Fibroblast of skin of back (primary cell): Measurements from ENCODE around the gene KIF16B.
A peak's percentile ranks its signal among the peaks of the same experiment; 100 is the strongest.
"Not testable (repeated sequence)": the region's sequence is repeated elsewhere in the genome, so short reads cannot be mapped to it uniquely, and the experiment has no call there.

Source experiments
- DNase-seq: peaks from one replicate; pipeline ENCODE4 v3.0.0-alpha.2; 2013

KIF16B gene

DNA sequence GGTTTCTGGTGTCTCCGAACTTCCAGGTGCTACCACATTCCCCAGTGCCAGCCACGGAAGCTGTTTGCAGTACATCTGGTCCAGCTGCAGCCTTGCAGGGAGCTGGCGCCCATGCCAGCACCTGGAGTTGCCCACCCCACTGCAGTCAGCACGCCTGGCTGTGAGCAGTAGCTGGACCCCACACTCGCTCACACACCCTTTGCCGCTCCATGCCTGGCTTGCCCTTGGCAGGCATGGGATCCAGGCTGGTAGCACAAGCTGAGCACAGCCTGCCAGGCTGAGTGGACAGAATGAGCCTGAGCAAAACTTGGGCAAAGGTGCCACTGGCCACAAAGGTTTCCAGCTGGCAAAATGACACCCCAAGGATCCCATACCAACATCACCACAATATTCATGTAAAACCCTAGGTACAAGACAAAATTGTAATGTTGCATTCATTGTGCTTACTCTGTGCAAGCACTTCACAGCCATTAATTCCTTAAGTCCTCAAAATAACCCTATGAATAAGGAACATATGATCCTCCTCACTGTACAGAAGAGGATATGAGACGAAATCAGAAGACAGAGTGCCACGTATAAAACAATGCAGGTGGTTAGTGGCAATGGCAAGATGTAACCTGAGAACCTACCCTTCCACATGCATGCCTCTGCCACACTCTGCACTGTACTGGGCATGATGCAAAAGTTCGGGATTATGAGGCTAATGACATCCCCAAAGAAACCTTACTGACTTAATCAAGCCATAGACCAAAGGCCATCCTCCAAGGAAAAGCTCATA is 18.3 kb downstream of the KIF16B start:
- no peak for DNase-seq

- DNase-seq = no peak
These were observed 19.6 kb downstream of the KIF16B start for GRCh38 chr20:16553684-16554083.

- DNase-seq = no peak
These were observed 20.1 kb downstream of the KIF16B start for GRCh38 chr20:16553101-16553500.

DNA sequence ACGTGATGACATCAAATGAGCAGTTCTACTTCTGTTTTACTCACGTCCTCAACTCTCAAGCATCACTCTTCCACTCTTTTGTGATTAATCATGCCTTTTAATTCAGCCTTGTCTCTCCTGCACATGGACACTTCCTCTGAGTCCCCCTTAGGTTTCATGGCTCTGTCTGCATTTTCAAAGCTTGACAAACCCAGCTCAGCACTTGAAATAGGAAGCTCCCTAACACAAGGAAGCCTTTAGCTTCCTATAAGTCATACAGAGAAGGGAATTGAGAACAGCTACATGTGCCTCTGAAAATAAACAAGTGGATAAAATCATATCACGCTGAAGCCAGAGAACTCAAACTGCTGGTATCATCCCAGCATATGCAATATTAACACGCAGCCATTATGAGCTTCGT is 21.2 kb downstream of the KIF16B start:
- no peak for DNase-seq

DNA sequence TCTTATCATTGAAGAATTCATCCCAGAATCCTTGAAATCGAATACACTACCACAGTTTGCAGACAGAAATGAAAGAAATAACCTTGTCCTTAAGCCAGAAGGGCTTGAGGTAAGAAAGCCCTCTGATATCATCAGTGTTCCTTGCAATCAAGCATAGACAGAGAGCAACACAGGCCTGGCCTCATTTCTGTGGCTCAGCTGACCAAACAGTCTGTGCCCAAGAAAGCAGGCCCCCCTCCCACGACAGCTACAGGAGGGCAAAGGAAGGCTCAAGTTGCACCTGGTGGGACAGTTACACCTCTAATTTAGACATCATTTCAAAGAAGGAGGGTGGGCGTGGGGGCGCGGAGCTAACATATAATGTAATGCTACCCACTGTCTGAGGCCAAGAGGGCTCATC is 21.6 kb downstream of the KIF16B start:
- no peak for DNase-seq

- no peak for DNase-seq
These were observed 25.1 kb downstream of the KIF16B start for GRCh38 chr20:16548068-16548672.

DNA sequence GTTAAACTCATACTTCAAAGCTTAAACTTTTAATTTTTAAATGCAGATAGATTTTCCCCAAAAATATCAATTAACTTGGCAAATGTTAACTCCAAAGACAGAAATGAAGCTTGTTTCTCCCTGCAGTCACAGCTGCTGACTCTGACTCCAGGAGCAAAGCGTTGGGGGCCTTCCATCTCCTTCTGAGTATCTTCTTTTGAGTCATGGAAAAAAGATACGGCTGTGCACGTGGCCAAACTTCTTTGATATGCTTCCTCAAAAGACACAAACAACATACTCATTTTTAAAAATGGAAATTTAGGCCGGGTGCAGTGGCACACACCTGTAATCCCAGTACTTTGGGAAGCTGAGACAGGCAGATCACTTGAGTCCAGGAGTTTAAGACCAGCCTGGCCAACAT is 28.3 kb downstream of the KIF16B start:
- no peak for DNase-seq

- DNase-seq = no peak
These were observed 30.8 kb downstream of the KIF16B start for GRCh38 chr20:16542477-16542876.

DNA sequence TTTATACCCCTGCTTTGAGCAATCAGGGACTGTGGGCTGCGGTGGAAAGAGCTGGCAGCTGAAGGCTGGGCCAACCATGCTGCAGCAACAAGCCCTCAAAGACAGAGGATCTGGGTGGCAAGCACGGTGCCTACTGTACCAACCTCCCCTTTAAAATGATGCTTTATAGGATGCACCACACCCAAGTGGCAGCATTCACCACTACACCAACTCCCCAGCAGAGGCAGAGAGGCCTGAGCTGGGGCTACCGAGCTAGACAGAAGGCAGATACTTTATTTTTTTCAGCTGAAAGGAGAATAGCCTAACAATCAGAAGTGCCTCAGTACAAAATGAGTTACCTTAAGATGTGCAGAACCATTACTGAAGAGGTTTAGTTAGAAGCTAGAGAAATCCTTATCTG is 31.4 kb downstream of the KIF16B start:
- no peak for DNase-seq

DNA sequence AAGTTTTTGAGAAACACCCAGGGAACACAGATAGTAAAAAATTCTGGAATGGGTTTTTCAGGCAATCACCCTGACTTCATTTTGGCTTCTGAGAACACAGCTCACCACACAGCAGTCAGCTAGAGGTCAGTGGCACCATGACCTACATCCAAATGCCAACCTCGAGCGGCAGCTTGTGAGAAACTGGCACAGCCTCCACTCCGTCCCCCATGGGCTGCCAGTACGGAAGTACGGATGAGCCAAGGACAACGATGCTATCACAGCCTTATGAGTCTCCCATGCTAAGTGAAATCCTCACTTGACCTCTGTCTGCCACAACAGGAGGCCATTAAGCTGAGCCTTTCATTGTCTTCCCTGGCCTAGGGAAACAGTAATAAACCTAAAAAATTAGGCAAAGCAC is 32.0 kb downstream of the KIF16B start:
- no peak for DNase-seq

GRCh38 chr20:16539280-16540021 is 33.8 kb downstream of the KIF16B start:
- no peak for DNase-seq

GRCh38 chr20:16538779-16539178 is 34.5 kb downstream of the KIF16B start:
- no peak for DNase-seq

DNA sequence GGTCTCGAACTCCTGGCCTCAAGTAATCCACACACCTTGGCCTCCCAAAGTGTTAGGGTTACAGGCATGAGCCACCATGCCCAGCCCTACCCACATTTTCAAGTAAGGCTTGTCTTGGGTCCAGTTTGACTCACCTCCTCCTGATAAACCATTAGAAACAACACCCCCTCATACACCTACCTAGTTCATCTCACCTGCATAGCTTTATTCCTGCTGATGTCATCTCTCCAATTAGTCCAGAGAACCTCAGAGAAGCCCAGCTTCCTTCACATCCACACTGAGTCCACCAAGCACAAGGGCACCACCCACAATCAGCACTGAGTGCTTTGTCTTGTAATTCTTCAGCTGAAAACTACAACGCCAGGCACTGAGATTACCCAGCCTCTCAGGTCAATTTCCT is 35.3 kb downstream of the KIF16B start:
- DNase-seq = no peak

- no peak for DNase-seq
These were observed 36.1 kb downstream of the KIF16B start for GRCh38 chr20:16537025-16537665.

DNA sequence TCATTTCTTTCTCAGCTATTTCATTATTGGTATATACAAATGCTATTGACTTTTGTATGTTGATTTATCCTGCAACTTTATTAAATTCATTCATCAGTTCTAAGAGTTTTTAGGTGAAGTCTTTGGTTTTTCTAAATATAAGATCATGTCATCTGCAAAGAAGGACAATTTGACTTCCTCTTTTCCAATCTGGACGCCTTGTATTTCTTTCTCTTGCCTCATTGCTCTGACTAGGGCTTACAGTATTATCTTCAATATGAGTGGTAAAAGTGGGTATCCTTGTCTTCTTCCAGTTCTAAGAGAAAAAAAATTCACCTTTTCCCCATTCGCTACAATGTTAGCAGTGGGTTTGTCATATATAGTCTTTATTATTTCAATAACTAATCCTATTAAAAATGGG is 38.0 kb downstream of the KIF16B start:
- DNase-seq = no peak

DNA sequence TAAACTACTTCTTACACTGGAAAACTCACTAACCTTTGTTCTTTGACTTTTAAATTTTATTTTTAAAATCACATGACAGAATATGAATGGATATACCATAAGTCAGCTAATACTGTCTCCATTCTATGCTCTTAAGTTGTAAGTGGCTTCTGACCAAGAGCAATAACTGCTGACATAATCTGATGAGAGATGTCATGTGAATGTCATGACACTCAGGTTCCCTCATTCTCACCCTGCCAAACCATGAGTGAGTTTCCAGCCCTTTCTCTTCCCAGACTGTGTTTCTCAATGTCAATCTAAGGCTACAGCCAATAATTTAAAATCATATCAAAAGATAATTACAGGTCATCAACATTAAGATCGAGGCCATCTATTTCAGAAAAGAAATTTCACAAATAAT is 39.7 kb downstream of the KIF16B start:
- DNase-seq = no peak

GRCh38 chr20:16531485-16531884 is 41.8 kb downstream of the KIF16B start:
- no peak for DNase-seq

DNA sequence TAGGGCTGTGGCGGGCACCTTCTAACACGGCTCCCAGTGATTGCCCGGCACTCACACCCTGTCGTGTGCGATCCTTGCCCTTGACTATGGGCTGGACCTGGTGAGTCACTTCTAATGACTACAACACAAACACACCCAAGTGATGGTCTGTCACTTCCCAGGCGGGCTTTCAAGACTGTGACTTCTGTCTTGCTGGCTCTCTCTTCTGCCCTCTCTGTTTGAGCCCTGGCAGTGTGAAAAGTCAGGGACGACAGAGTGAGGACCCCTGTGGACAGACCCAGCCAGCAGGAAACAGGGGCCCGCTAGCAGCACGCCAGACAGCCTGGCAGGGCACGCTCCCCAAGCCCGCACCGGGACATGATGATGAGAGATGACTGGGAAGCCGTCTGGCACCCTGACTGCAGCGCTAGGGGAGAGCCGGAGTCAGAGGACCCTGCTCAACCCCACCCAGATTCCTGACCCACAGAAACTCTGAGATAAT is 43.0 kb downstream of the KIF16B start:
- peak; percentile 46 for DNase-seq

DNA sequence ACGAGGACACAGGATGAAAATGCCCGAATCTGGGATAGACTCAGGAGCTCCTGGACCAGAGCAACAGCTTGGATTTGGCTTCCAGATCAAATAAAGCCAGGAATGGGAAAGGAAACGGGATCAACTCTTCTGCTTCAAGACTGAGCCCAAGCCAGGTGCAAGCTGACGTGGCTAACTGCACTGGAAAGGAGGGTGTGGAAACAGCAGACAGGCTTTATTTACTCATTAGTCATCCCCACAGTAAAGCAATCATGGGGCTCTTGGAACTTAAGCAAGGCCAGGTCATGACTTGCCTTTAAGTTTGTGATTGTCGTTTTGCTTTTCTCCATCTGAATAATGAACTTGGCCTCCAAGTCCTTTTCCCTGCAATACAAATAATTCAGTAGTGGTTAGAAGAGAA is 45.2 kb downstream of the KIF16B start:
- no peak for DNase-seq

- no peak for DNase-seq
These were observed 45.8 kb downstream of the KIF16B start for GRCh38 chr20:16527438-16527837.

GRCh38 chr20:16526433-16527380 is 46.5 kb downstream of the KIF16B start:
- peak; percentile 33 for DNase-seq

GRCh38 chr20:16522651-16523050 is 50.6 kb downstream of the KIF16B start:
- DNase-seq = not testable (repeated sequence)
